GM15510 (cell line): ENCODE results near the gene CHRNA4.

Experiments used
- POLR2A ChIP-seq: IDR thresholded peaks from 3 replicates; pipeline ENCODE4 v1.6.1; 2011; ENCODE audit warnings: borderline replicate concordance; ENCODE audit not compliant: insufficient read length; ENCODE audit errors: extremely low read depth

The CHRNA4 gene

DNA sequence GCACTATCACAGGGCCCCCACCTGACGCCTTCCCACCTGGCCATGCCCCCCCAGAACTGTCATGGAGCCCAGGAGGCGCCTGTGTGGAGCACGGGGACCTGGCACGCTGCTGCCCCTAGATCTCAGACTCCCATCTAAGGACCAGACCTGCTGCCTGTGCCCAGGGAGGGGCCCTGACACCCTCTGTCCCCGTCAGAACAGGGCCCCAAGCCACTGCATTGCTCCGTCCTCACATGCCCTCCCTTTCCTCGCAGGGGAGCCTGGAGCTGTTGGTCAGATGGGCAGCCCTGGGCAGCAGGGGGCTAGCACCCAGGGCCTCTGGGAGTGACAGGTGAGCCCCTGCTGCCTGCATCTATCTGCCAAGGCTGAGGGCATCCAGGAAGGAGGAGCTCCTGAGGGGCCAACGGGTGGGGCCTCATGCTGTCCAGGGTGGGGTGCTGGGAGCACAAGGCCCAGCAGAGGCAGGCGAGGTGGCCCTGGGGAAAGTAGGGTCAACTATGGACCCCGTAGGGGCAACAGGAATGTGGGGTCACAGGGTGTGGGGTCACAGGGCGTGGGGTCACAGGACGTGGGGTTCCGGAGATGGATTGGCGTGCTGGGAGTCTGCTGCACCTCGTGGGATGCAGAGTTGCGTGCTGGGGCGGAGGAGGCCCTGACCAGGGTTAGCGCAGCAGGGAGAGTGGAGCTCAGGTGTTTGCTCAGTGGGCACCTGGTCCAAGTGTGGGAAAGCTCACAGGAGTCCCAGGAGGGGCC is 31.6 kb downstream of the CHRNA4 start:
- TF ChIP-seq POLR2A: no peak

DNA sequence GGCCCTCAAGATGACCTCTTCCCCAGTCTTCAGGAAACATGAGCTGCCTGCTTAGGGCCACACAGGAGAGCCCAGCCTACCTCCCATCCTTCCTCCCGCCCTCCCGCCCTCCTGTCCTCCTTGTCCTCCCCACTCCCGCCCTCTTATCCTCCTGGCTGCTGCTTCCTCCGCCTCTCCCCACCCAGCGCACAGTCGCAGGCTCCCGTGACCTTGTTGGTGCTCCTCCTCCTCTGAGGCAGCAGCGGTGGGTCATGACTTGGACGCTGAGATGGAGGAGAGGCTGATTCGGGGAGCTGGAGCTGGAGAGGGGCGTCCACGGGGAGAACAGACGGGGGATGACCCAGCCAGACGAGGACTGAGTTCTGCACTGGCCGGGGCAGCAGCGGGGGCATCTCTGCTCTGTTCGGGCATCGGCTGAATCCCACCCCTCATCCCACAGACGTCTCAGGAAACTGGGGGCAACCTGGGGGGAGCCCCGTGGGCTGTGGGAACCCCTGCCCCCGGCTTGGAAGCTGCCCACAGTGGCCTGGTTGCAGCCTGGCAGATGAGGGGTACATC is 32.4 kb downstream of the CHRNA4 start:
- no peak for TF ChIP-seq POLR2A

DNA sequence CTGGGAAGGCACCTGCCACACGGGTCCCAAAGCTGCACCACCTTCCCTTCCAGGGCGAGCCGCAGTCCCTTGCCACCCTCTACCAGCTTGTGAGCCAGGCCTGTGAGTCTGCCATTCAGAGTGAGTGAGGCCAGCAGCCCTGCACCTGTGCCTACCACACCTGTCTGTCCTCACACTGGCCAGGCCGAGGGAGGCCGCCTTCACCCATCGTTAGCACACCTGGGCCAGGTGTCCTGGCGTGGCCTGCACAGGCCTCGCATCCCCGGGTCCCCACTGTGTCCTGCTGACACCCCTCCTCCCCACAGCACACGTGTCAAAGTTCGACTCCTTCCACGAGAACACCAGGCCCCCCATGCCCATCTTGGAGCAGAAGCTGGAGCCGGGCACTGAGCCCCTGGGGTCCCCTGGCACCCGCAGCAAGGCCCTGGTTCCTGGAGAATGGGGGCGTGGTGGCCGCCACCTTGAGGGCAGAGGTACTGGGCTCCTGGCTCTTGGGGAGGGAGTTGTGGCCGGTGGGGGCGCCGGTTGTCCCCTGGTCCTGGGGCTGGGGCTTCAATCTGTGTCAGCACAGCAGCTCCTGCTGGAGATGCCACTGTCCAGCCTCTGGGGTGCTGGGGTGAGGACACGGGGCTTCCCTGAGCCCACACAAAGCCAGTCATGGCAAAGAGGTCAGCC is 33.0 kb downstream of the CHRNA4 start:
- TF ChIP-seq POLR2A: no peak

DNA sequence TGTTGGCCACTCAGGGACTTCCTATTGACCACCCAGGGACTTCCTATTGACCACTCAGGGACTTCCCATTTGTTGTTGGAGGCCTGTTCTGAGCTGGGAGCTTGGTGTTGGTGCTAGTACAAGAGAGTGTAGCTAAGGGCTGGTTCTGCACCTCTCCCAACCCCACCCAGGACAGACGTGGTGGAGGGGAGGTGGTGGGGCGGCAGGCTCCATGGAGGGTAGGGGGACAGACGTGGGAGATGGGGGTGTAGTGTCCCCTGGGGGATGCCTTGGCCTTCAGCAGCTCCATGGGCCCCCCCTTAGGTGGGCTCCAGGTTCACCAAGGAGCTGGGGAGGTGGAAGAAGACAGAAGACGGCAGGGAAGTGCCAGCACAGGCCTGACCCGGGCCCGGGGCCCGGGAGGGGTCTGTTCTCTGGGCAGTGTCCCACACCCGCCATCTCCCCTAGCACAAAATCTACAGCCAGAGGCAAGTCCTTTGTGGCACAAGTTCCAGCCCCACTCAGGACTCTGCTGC is 33.9 kb downstream of the CHRNA4 start:
- no peak for TF ChIP-seq POLR2A

GRCh38 chr20:63326314-63327230 is 34.6 kb downstream of the CHRNA4 start:
- no peak for TF ChIP-seq POLR2A

DNA sequence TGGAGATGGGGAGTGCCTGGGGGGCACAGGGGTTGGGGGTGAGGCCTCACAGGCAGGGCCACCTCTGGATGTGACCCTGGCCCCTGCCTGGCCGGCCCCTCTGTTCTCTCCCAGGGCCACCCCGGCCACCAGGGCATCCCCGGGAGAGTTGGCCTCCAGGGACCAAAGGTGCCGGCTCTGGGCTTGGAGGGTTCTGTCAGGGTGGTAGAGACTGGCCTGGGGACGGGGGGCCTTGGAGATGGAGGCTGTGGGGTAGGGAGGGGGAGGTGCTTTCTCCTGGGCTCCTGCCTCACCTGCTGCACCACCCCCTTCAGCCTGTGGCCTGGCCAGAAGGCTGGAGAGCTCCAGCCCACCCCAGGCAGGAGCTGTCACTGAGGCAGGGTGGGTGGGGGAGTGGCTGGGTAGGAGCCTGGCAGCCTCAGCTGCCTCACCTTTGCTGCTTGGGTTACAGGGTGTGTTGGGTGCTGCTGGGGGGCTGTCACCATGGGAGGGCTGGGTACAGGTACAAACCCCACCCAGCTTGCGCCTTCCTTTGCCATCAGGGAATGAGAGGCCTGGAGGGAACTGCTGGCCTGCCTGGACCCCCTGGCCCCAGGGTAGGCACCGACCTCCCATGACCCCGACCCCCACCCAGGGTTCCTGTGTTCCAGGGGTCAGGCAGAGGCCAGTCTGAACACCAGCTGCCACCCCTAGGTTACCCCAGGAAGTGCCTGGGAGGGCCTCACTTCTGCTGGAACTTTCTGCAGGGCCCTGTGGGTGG is 35.4 kb downstream of the CHRNA4 start:
- TF ChIP-seq POLR2A: no peak

DNA sequence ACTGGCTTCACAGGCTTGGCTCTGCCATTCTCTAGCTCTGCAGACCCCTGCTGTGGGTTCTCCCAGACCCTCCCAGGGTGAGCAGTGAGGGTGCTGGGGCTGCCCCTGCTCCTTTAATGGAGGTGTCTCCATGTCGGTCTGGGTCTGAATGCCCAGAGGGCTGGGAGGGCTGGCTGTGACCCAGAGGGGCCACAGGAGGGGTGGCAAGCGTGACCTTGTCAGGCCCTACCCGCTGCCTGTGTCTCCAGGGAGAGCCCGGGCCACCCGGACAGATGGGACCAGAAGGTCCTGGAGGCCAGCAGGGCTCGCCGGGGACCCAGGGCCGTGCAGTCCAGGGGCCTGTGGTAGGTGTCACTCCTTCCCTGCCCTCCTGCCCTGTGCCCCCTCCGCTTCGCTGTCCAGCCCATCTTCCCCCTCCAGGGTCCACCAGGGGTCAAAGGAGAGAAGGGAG is 36.1 kb downstream of the CHRNA4 start:
- TF ChIP-seq POLR2A: no peak

DNA sequence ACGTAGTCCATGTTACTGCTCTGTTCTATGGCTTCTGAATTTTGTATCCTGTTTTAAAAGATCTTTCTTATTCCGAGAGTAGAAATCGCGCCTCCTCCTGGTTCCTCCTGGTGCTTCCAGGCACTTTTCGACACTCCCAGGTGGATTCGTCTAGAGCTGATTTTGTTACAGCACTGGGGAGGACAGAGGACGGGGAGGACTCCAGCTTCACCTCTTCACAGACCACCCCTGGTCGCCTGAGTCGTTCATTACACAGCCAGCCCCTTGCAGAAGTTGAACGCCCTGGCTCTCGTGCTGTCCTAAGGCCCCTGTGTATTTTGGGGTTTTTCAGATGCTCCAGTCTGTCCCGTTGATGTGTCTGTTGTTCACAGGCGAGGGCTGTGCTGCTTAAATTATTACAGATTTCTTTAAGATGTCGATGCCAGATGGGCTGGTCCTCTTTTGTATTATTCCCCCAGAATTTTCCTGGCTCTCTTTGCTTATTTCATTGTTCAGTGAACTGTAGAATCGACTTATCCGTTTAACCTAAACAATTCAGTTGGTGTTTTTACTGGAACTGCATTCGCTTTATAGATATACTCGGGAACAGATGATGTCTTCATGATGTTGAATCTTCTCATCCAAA is 37.7 kb downstream of the CHRNA4 start:
- TF ChIP-seq POLR2A: no peak

- no peak for TF ChIP-seq POLR2A
Observed at GRCh38 chr20:63322933-63323273, 38.2 kb downstream of the CHRNA4 start.

GRCh38 chr20:63322146-63322932 is 38.8 kb downstream of the CHRNA4 start:
- no peak for TF ChIP-seq POLR2A

GRCh38 chr20:63321148-63321831 is 39.9 kb downstream of the CHRNA4 start:
- TF ChIP-seq POLR2A: no peak

- no peak for TF ChIP-seq POLR2A
Observed at GRCh38 chr20:63320616-63321147, 40.5 kb downstream of the CHRNA4 start.
